NCI-H1694 (cell line): Measurements from ENCODE around the gene RASAL2.

Experiments used
- DNase-seq: peaks from one replicate; lab custom pipeline; 2025; lab: John Stamatoyannopoulos, UW

RASAL2 gene

GRCh38 chr1:178093951-178094738 is at the start of gene RASAL2:
RASAL2 (plus strand) TSS chr1:178094104; CDS start chr1:178094493, 389 bp downstream.
- DNase-seq, result no peak

GRCh38 chr1:178046591-178047270 is 47.2 kb upstream of the RASAL2 start:
- DNase-seq, result no peak

GRCh38 chr1:178047403-178048093 is 46.4 kb upstream of the RASAL2 start:
- no peak for DNase-seq

DNA sequence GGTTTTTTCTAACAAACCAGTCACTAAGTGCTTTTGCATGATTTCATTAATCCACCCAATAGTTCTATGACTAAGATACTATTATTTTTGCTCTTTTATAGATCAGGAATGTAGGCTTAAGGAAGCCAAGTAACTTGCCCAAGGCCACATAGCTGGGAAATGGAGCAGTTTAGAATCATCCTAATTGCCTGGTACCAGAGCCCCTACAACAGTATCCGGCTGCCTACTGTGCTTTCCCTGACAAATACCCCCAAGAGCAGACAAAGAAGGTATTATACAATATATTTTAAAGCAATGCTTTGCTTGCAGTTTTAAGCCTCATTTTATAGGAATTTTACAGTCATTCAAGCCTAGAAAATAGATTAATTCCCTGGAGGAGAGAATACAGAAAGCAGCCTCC is 45.5 kb upstream of the RASAL2 start:
- DNase-seq, result no peak

DNA sequence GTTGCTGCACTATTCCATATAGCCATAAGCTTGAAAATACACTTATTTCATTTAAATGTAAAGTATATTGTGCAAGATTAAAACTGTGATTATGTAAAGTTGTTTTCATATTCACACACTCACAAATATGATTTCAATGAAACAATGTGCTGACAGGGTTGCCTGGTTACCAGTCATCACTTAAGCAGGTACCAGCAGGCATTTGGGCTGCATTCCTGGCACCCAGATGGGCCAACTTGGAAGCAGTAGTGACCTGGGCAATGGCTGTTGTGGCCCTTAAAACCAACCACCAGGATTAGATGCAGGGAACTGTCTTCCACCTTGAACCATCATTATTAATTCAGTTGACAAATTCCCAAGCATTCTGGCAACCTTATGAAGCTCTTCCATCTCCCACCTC is 45.0 kb upstream of the RASAL2 start:
- no peak for DNase-seq

DNA sequence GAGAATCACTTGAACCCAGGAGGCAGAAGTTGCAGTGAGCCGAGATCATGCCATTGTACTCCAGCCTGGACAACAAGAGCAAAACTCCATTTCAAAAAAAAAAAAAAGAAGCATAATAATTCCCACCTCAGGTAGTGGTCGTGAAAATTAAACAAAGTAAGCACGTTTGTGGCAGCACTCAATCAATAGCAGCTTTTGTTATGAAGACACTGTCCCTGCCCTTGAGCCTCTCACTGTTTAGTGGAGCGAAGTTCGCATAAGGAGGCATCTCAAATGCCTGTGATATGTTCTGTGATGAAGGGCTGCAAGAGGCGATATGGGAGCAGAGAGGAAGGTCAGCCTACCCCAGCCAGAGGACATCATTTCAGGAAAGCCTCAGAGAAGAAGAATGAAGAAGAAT is 43.8 kb upstream of the RASAL2 start:
- no peak for DNase-seq

DNA sequence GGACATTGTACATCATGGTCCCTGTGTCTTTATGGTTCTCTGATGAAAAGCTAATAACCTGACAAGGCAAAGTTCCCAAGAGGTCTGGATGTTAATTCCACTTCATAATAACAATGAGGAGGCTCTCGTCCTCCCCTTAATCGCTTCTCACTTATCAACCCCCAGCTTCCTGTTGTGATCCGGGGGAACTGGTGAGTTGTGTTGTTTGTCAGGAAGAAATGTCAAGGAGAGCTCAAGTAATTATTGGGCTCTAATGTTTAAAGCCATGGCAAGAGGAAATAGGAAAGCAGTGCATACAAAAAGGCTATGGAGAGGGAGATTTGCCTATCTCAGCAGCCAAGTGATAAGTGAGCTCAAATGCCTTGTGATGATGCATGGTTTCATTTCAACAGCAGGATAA is 42.8 kb upstream of the RASAL2 start:
- no peak for DNase-seq

DNA sequence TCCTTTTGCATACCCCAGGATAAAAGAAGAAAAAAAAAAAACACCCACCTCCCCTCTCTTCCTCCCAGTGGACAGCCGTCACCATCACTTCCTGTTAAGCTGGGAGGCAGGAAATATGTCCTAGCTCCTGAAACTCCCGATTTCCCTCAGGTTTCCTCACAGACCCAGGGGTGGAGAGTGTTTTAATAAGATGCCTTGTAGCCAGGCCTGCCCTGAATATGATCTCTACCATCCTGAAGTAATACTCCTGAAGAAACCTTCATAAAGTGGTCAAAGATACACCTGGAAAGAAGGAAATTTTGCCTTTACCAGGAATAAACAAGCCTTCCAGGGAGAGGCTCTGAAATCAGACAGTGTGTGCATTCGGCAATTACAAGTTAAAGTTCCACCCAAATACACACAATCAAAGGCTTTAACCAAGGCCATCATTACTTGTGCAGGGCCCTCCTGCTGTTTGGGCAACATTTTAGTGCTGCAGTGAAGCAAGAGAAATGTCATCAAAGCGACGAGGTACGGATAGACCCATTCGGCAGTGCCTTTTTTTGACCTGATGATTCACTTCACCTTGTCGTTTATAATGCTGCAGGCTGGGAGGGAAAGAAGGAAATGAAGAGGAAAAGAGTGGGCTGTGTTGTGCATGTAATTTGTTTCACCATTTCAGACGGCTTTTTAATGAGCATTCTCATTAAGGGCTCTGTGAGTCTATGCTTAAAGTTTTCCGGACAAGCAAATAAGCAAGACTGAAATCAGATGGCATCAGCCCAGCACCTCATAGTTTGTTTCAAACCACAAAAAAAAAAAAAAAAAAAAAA is 41.0 kb upstream of the RASAL2 start:
- DNase-seq, result no peak

DNA sequence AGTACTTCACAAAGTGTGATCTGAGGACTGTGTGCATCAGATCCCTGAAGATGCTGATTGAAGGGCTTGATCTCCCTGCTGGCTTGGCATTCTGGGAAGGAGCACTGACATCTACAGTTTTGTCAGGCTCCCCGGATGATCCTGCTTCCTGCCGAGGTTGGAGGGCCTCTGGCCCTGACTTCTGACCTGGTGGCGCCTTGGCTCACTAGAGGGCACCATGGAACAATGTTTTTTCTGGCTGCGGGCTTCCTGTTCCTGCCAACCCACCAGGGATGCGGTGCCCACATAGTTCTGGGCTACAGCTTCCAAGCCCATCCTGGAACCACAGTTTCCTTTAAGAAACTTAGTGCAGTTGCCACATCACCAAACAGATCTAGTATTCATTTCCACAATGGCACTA is 38.8 kb upstream of the RASAL2 start:
- no peak for DNase-seq

DNA sequence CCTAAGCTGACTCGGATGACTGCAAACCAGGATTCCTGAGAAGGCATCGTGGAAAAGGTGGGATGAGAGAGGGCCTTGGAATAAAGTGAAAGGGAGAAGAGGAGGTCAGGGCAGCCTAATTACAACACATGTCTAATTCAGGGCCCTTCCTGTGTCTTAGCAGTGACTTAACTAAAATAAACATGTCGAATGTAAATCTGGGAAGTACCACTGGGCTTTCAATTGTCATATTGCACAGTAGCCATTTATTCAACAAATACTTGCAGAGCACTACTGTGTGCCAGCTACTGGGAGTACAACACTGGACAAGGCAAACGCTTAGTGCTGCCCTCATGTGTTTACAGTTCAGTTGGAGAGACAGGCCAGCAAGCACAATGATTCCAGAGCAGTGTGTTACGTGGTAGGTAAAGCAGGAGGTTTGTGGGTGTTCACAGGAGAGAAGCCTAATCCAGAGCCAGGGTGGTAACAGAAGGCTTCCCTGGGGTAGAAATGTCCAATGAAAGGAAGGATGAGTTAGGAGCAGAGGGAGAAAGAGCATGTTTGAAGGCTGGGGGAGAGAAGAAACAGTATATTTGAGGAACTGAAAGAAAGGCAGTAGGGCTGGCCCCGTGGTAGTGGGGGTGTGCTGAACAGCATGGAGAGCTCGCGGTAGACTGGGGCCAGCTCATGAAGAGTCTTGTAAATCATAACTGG is 38.0 kb upstream of the RASAL2 start:
- no peak for DNase-seq

GRCh38 chr1:178057141-178057765 is 36.7 kb upstream of the RASAL2 start:
- DNase-seq, result no peak

- DNase-seq, result no peak
These were observed 35.9 kb upstream of the RASAL2 start for GRCh38 chr1:178057912-178058534.

GRCh38 chr1:178060789-178061556 is 32.9 kb upstream of the RASAL2 start:
- no peak for DNase-seq

DNA sequence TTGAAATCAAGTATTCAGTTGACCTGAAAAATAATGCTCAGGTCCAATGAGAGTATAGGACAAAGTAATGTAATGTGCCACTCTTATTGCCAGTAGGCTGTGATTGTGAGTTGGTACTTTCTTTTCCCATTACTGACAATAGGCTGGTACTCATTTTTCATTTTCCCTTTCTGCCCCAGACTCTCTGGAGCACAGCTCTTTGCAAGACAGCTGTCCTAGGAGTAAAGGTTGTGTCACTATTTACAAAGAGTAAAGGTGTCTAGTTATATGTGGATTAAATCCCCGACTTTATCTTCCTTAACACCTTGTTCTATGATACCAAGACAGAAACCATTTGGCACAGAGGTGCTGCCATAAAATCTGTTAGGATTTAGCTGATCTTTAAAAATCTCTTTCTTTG is 32.3 kb upstream of the RASAL2 start:
- no peak for DNase-seq

GRCh38 chr1:178064191-178064821 is 29.6 kb upstream of the RASAL2 start:
- no peak for DNase-seq

DNA sequence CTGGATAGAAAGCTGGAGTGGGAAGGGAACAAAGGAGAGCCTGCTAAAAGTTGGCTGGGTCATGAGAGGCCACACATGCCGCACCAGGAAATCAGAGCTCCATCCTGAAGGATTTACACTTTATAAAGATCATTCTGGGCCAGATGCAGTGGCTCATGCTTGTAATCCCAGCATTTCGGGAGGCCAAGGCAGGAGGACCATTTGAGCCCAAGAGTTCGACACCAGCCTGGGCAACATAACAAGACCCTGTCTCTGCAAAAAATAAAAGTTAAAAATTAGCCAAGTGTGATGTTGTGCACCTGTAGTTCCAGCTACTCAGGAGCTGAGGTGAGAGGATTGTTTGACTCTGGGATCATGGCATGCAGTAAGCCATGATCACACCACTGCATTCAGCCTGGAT is 28.7 kb upstream of the RASAL2 start:
- no peak for DNase-seq

DNA sequence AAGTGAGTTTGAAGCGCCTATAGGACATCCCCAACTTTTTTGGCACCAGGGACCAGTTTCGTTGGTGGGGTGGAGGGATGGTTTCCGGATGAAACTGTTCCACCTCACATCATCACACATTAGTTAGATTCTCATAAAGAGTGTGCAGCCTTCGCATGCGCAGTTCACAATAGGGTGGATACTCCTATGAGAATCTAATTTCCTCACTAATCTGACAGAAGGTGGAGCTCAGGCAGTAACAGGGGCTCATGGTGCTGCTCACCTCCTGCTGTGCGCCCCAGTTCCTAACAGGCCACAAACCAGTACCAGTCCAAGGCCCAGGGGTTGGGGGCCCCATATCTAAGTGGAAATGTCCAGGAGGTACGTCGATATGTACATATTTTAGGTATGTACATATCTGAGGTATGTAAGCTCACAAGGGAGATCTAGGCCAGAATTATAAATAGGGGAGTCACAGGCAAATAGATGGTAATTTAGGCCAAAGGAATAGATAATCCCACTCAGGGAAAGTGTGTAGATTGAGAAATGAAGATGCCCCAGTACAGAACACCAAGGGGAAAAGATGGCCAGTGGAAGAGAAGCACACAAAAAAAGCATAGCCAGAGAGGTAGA is 27.5 kb upstream of the RASAL2 start:
- DNase-seq, result no peak

GRCh38 chr1:178066908-178067614 is 26.8 kb upstream of the RASAL2 start:
- no peak for DNase-seq
